Measurements from ENCODE around the gene TUBA1C.

- peak in 1 of 3 experiments; percentile 28 for TF ChIP-seq YY1 (IDR thresholded peaks at IDR 0.05; ENCODE audit: borderline replicate concordance in 1 of 3, control insufficient read depth in 1 of 3, extremely low read depth in 1 of 3, insufficient read depth in 3 of 3, insufficient read length in 1 of 3, insufficient replicate concordance in 2 of 3, low read depth in 1 of 3, low read length in 2 of 3)
- TF ChIP-seq CREB1 (IDR thresholded peaks at IDR 0.05), result 0 out of 2 replicates have a peak, but pooled peaks have one; percentile 19
- TF ChIP-seq CREB1 (CRISPR knock-in tag; IDR thresholded peaks at IDR 0.05), result 0 out of 2 replicates have a peak, but pooled peaks have one; percentile 25
- no peak for TF ChIP-seq RNF2 (IDR thresholded peaks at IDR 0.05)
- no peak; the same call in 1 of the 2 replicates for TF ChIP-seq ESRRA (IDR thresholded peaks at IDR 0.05; ENCODE audit: borderline replicate concordance, low read depth)
- TF ChIP-seq SMAD3 (CRISPR knock-in tag; conservative IDR thresholded peaks at IDR 0.05), result no peak
These were observed 30.9 kb upstream of the TUBA1C start for GRCh38 chr12:49233842-49234526.

Measured in K562 (cell line).